Peyer's patch (tissue), 4 donors: Measurements from ENCODE around the gene ARFGAP3. TPM values are rescaled to one million over a fixed set of nuclear protein-coding genes. Genes with fewer than 3 reads are reported as not detected.

Source experiments
- DNase-seq, 3 donors: peaks; one replicate each; pipeline ENCODE4 v3.0.0-alpha.2; 2017 to 2019
- H3K27ac ChIP-seq, 4 donors: fragments of 200-600 bp; sonication (generic); one replicate each; pipeline ENCODE4 v1.5.1; 2016 to 2019
- H3K27me3 ChIP-seq, 2 donors: fragments of 200-600 bp; sonication (generic); one replicate each; pipeline ENCODE4 v1.5.1; 2019
- H3K36me3 ChIP-seq, 3 donors: fragments of 200-600 bp; sonication (generic); one replicate each; pipeline ENCODE4 v1.5.1; 2016 to 2019
- H3K4me1 ChIP-seq, 4 donors: fragments of 200-600 bp; sonication (generic); one replicate each; pipeline ENCODE4 v1.5.1; 2016 to 2019
- H3K4me3 ChIP-seq, 4 donors: fragments of 200-600 bp; sonication (generic); 1 replicate in 3 of 4; 2 replicates in 1 of 4; pipeline ENCODE4 v1.5.1; 2016 to 2019; ENCODE audit warnings: mild to moderate bottlenecking in 1 of 4
- H3K9me3 ChIP-seq, 4 donors: fragments of 200-600 bp; sonication (generic); one replicate each; pipeline ENCODE4 v1.5.1; 2016 to 2019; ENCODE audit warnings: mild to moderate bottlenecking in 1 of 4
- CTCF ChIP-seq, 6 experiments: fragments of 450-650 bp in 4 of 6; fragments of 200-600 bp in 2 of 6; sonication (generic) in 1 of 6; IDR thresholded peaks; one replicate each; pipeline ENCODE4 v1.5.1; 2017 to 2019; ENCODE audit warnings: antibody characterized with exemption in 6 of 6, mild to moderate bottlenecking in 3 of 6, moderate library complexity in 1 of 6
- POLR2A ChIP-seq, 2 donors: fragments of 450-650 bp; IDR thresholded peaks; one replicate each; pipeline ENCODE4 v1.5.1; 2017; ENCODE audit warnings: antibody characterized with exemption in 2 of 2, mild to moderate bottlenecking in 2 of 2, moderate library complexity in 2 of 2
- total RNA-seq, 4 donors: library from RNA; depleted of rRNA; stranded (reverse); fragments of >200 nt; gene quantifications; one replicate each; pipeline ENCODE4 v1.1.0, GENCODE V29; 2016

Gene ARFGAP3
- 10 to 100 TPM; 31.4 to 87.0 (median 57.8) TPM for total RNA-seq

GRCh38 chr22:42856865-42857704 lies at the start of gene ARFGAP3:
Gene ARFGAP3 (minus strand): TSS chr22:42857273. CDS start chr22:42857182, 91 bp downstream.
- peak within 1 kb of the TSS; percentile 68 to 96 (median 92) for H3K4me3 ChIP-seq
- H3K27ac ChIP-seq = peak within 1 kb of the TSS; percentile 87 to 100 (median 96)
- DNase-seq = peak; percentile 88 to 97 (median 96)
- TF ChIP-seq POLR2A (IDR thresholded peaks at IDR 0.05) = peak; percentile 74 to 91
- TF ChIP-seq CTCF (IDR thresholded peaks at IDR 0.05) = no peak
- peaks cover 0 to 16% (median 5%) of the 10 kb centered on the region in 4 donors for H3K4me1 ChIP-seq
- H3K9me3 ChIP-seq = no peaks in the 10 kb centered on the region
- no peaks in the 10 kb centered on the region for H3K27me3 ChIP-seq
- H3K36me3 ChIP-seq = no peaks in the 10 kb centered on the region

GRCh38 chr22:42905702-42906183 lies 48.7 kb upstream of the ARFGAP3 start:
- no peak for DNase-seq
- Histone ChIP-seq H3K36me3 (peaks cover 0 to 34% (median 0%) of the 10 kb centered on the region in 3 donors), H3K27ac (peak overlapping the region in 3 of 4 donors; percentile 7 to 44 (median 17)), H3K4me1 (peaks cover 0 to 29% (median 0%) of the 10 kb centered on the region in 4 donors), H3K4me3 (no peak overlapping the region), H3K9me3 (no peaks in the 10 kb centered on the region), H3K27me3 (no peaks in the 10 kb centered on the region)
- no peak for TF ChIP-seq POLR2A (IDR thresholded peaks at IDR 0.05)
- no peak for TF ChIP-seq CTCF (IDR thresholded peaks at IDR 0.05)

- Histone ChIP-seq H3K27me3 (no peaks in the 10 kb centered on the region), H3K4me3 (no peak overlapping the region), H3K9me3 (no peaks in the 10 kb centered on the region), H3K27ac (peak overlapping the region in 1 of 4 donors; percentile 7), H3K4me1 (peaks cover 0 to 29% (median 0%) of the 10 kb centered on the region in 4 donors), H3K36me3 (peaks cover 0 to 30% (median 0%) of the 10 kb centered on the region in 3 donors)
- TF ChIP-seq CTCF (IDR thresholded peaks at IDR 0.05) = no peak
- TF ChIP-seq POLR2A (IDR thresholded peaks at IDR 0.05) = no peak
- DNase-seq = no peak
Observed at GRCh38 chr22:42905217-42905616, 48.1 kb upstream of the ARFGAP3 start.

- peaks cover 0 to 29% (median 0%) of the 10 kb centered on the region in 4 donors for H3K4me1 ChIP-seq
- no peak overlapping the region for H3K27ac ChIP-seq
- no peaks in the 10 kb centered on the region for H3K9me3 ChIP-seq
- H3K27me3 ChIP-seq = no peaks in the 10 kb centered on the region
- DNase-seq = no peak
- no peak overlapping the region for H3K4me3 ChIP-seq
- H3K36me3 ChIP-seq = peaks cover 0 to 26% (median 0%) of the 10 kb centered on the region in 3 donors
- TF ChIP-seq POLR2A (IDR thresholded peaks at IDR 0.05) (no peak), CTCF (IDR thresholded peaks at IDR 0.05) (no peak)
Observed at GRCh38 chr22:42904050-42904449, 47.0 kb upstream of the ARFGAP3 start.

- no peak for DNase-seq
- no peaks in the 10 kb centered on the region for H3K9me3 ChIP-seq
- no peaks in the 10 kb centered on the region for H3K27me3 ChIP-seq
- H3K4me1 ChIP-seq = peaks cover 0 to 31% (median 0%) of the 10 kb centered on the region in 4 donors
- no peak overlapping the region for H3K4me3 ChIP-seq
- H3K27ac ChIP-seq = peak overlapping the region in 2 of 4 donors; percentile 57
- TF ChIP-seq CTCF (IDR thresholded peaks at IDR 0.05) = no peak
- TF ChIP-seq POLR2A (IDR thresholded peaks at IDR 0.05) = no peak
- peaks cover 0 to 20% (median 0%) of the 10 kb centered on the region in 3 donors for H3K36me3 ChIP-seq
Observed at GRCh38 chr22:42902875-42903510, 45.9 kb upstream of the ARFGAP3 start.
